ENCODE measurements around the gene RPUSD1.

GRCh38 chr16:768428-768827, 19.8 kb downstream of the RPUSD1 start:
- TF ChIP-seq POLR2A (IDR thresholded peaks at IDR 0.05; ENCODE audit: low read depth, low read length), result no peak
- no peak for TF ChIP-seq CTCF (IDR thresholded peaks at IDR 0.05; ENCODE audit: extremely low read depth in 1 of 2, insufficient read depth in 1 of 2, low read depth in 1 of 2, low read length in 2 of 2)
- no peak for TF ChIP-seq MAX (IDR thresholded peaks at IDR 0.05; ENCODE audit: insufficient read depth, insufficient read length)
- TF ChIP-seq POLR2AphosphoS5 (IDR thresholded peaks at IDR 0.05; ENCODE audit: insufficient read depth, low read depth, low read length), result no peak
- TF ChIP-seq EZH2 (IDR thresholded peaks at IDR 0.05; ENCODE audit: borderline replicate concordance, low read depth, low read length, severe bottlenecking), result no peak
- TF ChIP-seq FOS (IDR thresholded peaks at IDR 0.05; ENCODE audit: borderline replicate concordance, insufficient read depth, low read length), result no peak
- no peak for TF ChIP-seq JUN (IDR thresholded peaks at IDR 0.05; ENCODE audit: borderline replicate concordance, insufficient read depth, insufficient read length, low read depth)
- no peak for TF ChIP-seq MYC (IDR thresholded peaks at IDR 0.05; ENCODE audit: low read depth, low read length)
